K562 (cell line): Measurements from ENCODE around the gene NEMP1. TPM values are rescaled to one million over a fixed set of nuclear protein-coding genes. Genes with fewer than 3 reads are reported as not detected.
A peak's percentile ranks its signal among the peaks of the same experiment; 100 is the strongest.

Experiments
- CCAR2 ChIP-seq: fragments of 200-400 bp; formaldehyde crosslinking; IDR thresholded peaks from 2 replicates; pipeline ENCODE4 v1.6.1; 2017; ENCODE audit warnings: mild to moderate bottlenecking, low read depth, low read length
- HDAC6 ChIP-seq: IDR thresholded peaks from 2 replicates; pipeline ENCODE4 v1.6.1; 2012; ENCODE audit warnings: low read depth, mild to moderate bottlenecking, control low read depth, inconsistent platforms, low read length, moderate library complexity
- NFE2 ChIP-seq: IDR thresholded peaks from 2 replicates; pipeline ENCODE4 v1.6.1; 2014; ENCODE audit warnings: antibody characterized with exemption, low read depth
- TAL1 ChIP-seq: fragments of 450-650 bp; IDR thresholded peaks from 2 replicates; pipeline ENCODE4 v1.6.1; 2016; ENCODE audit warnings: mild to moderate bottlenecking
- WHSC1 ChIP-seq: IDR thresholded peaks from one replicate; pipeline ENCODE4 v1.6.1; 2012; ENCODE audit warnings: low read length, control low read depth, inconsistent platforms
- ZFX ChIP-seq: sonication (generic); formaldehyde crosslinking; IDR thresholded peaks from 2 replicates; pipeline ENCODE4 v1.8.0; 2022; ENCODE audit warnings: mild to moderate bottlenecking, missing genetic modification reagents, moderate library complexity
- polyA plus RNA-seq, 8 experiments: library from polyadenylated mRNA; depleted of rRNA in 4 of 8; stranded (reverse) in 5 of 8; unstranded in 3 of 8; fragments of >200 nt; fragmentation: Nextera tagmentation in 2 of 8; fragmentation: Illumina TruSeq in 1 of 8; extraction: Ambion mirVana in 2 of 8; extraction: Trizol in 1 of 8; gene quantifications; 2 replicates each; pipeline versions ENCODE4 v1.2.1 to v1.2.3, GENCODE V29; 2011 to 2014; ENCODE audit warnings: inconsistent platforms in 1 of 8, missing spikeins in 1 of 8
- total RNA-seq, 7 experiments: library from RNA; depleted of rRNA in 6 of 7; stranded (reverse); fragments of >200 nt in 6 of 7; fragmentation: Illumina TruSeq in 2 of 7; extraction: Trizol in 2 of 7; gene quantifications; 2 replicates each; pipeline versions ENCODE4 v1.2.1 to v1.2.3, GENCODE V29; 2011 to 2021; ENCODE audit warnings: low replicate concordance in 1 of 7
- TF ChIP-seq, protein P1 (sequence below): fragments of 450-650 bp; IDR thresholded peaks from 2 replicates; pipeline ENCODE4 v1.6.1; 2016; ENCODE audit warnings: antibody characterized with exemption
- TF ChIP-seq, protein P2 (sequence below): fragments of 450-650 bp; formaldehyde crosslinking; IDR thresholded peaks from 2 replicates; pipeline ENCODE4 v1.4.0; 2022; ENCODE audit warnings: mild to moderate bottlenecking, moderate library complexity
- TF ChIP-seq, protein P3 (sequence below): fragments of 250-450 bp; sonication (Bioruptor Pico); IDR thresholded peaks from 2 replicates; pipeline ENCODE4 v1.4.0; 2020; ENCODE audit warnings: mild to moderate bottlenecking, moderate library complexity
- TF ChIP-seq, protein P4 (sequence below): fragments of 200-400 bp; formaldehyde crosslinking; IDR thresholded peaks from 2 replicates; pipeline ENCODE4 v1.6.1; 2017; ENCODE audit warnings: mild to moderate bottlenecking, low read depth, low read length, moderate library complexity
- TF ChIP-seq, protein P5 (sequence below): sonication (generic); formaldehyde crosslinking; IDR thresholded peaks from 2 replicates; pipeline ENCODE4 v1.8.0; 2022; ENCODE audit warnings: missing genetic modification reagents, mild to moderate bottlenecking, borderline replicate concordance
- TF ChIP-seq, protein P6 (sequence below): fragments of 450-650 bp; formaldehyde crosslinking; IDR thresholded peaks from 2 replicates; pipeline ENCODE4 v1.4.0; 2020; ENCODE audit warnings: mild to moderate bottlenecking
- TF ChIP-seq, protein P7 (sequence below): sonication (generic); formaldehyde crosslinking; IDR thresholded peaks from 2 replicates; pipeline ENCODE4 v1.8.0; 2022; ENCODE audit warnings: mild to moderate bottlenecking, missing genetic modification reagents

The NEMP1 gene
- total and polyA plus RNA-seq, 9 of the 15 experiments (the other 6 are each of a cell fraction or from before 2014, with no cell fraction given) = 9.5 to 82.2 (median 41.2) TPM

DNA sequence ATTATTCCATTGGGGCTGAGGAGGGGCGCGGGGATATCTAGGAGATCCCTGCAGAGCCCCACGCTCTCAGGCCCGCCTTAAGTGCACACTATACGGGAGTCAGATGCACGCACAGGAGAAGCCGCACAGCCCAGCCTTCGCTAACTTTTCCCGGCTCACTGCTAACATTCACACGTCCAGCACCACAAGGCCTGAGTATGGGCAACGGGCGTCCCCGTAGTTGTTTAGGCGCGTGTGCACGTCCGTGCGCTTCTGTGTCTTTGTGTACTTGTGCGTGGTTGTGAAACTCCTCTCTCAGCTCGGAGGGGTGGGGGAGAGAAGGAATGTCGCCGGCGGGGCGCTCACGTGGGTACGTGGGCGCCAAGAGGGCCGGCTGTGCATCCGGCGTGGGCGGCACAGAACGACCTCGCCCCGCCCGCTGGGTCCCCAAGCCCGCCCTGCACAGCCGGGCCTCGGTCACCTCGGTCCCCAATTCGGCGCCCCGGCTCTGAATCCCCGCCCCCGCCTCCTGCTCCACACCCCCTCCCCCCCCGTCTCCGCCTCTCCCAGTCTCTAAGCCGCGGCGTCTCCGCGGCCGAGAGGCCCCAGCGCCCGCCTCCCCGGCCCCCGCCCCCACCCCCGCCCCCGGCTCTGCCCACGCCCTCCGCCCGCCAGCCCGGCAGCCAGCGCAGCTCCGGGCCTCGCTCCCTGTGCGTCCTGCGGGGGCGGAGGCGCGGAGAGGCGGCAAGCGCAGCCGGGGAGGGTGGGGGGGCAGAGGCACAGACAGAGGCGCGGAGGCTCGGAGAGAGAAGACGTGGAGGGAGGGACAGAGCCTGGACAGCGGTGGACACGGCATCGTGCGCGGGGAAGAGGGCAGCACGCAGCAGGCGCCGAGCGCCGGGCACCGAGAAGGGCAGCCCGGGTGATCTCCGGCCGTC lies 10.0 kb upstream of the NEMP1 start, which contains the start of gene NAB2 (continued):
- TF ChIP-seq, protein P1, sequence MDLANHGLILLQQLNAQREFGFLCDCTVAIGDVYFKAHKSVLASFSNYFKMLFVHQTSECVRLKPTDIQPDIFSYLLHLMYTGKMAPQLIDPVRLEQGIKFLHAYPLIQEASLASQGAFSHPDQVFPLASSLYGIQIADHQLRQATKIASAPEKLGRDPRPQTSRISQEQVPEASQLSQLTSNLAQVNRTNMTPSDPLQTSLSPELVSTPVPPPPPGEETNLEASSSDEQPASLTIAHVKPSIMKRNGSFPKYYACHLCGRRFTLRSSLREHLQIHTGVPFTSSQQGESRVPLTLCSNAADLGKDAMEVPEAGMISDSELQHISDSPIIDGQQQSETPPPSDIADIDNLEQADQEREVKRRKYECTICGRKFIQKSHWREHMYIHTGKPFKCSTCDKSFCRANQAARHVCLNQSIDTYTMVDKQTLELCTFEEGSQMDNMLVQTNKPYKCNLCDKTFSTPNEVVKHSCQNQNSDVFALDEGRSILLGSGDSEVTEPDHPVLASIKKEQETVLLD = no peak; the same call in 1 of the 2 replicates
- TF ChIP-seq ZFX (CRISPR knock-in tag) (peak; percentile 84), CCAR2 (no peak), TAL1 (no peak), HDAC6 (no peak), NFE2 (0 out of 2 replicates have a peak, but pooled peaks have one; percentile 21), WHSC1 (no peak)
- TF ChIP-seq, protein P2, sequence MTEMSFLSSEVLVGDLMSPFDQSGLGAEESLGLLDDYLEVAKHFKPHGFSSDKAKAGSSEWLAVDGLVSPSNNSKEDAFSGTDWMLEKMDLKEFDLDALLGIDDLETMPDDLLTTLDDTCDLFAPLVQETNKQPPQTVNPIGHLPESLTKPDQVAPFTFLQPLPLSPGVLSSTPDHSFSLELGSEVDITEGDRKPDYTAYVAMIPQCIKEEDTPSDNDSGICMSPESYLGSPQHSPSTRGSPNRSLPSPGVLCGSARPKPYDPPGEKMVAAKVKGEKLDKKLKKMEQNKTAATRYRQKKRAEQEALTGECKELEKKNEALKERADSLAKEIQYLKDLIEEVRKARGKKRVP (CRISPR knock-in tag) = no peak
- TF ChIP-seq, protein P3, sequence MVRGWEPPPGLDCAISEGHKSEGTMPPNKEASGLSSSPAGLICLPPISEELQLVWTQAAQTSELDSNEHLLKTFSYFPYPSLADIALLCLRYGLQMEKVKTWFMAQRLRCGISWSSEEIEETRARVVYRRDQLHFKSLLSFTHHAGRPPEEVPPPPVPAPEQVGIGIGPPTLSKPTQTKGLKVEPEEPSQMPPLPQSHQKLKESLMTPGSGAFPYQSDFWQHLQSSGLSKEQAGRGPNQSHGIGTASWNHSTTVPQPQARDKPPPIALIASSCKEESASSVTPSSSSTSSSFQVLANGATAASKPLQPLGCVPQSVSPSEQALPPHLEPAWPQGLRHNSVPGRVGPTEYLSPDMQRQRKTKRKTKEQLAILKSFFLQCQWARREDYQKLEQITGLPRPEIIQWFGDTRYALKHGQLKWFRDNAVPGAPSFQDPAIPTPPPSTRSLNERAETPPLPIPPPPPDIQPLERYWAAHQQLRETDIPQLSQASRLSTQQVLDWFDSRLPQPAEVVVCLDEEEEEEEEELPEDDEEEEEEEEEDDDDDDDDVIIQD (CRISPR knock-in tag) = peak; percentile 32; the same call in 1 of the 2 replicates
- TF ChIP-seq, protein P4, sequence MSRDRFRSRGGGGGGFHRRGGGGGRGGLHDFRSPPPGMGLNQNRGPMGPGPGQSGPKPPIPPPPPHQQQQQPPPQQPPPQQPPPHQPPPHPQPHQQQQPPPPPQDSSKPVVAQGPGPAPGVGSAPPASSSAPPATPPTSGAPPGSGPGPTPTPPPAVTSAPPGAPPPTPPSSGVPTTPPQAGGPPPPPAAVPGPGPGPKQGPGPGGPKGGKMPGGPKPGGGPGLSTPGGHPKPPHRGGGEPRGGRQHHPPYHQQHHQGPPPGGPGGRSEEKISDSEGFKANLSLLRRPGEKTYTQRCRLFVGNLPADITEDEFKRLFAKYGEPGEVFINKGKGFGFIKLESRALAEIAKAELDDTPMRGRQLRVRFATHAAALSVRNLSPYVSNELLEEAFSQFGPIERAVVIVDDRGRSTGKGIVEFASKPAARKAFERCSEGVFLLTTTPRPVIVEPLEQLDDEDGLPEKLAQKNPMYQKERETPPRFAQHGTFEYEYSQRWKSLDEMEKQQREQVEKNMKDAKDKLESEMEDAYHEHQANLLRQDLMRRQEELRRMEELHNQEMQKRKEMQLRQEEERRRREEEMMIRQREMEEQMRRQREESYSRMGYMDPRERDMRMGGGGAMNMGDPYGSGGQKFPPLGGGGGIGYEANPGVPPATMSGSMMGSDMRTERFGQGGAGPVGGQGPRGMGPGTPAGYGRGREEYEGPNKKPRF = no peak
- TF ChIP-seq, protein P5, sequence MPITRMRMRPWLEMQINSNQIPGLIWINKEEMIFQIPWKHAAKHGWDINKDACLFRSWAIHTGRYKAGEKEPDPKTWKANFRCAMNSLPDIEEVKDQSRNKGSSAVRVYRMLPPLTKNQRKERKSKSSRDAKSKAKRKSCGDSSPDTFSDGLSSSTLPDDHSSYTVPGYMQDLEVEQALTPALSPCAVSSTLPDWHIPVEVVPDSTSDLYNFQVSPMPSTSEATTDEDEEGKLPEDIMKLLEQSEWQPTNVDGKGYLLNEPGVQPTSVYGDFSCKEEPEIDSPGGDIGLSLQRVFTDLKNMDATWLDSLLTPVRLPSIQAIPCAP (CRISPR knock-in tag) = no peak
- TF ChIP-seq, protein P6, sequence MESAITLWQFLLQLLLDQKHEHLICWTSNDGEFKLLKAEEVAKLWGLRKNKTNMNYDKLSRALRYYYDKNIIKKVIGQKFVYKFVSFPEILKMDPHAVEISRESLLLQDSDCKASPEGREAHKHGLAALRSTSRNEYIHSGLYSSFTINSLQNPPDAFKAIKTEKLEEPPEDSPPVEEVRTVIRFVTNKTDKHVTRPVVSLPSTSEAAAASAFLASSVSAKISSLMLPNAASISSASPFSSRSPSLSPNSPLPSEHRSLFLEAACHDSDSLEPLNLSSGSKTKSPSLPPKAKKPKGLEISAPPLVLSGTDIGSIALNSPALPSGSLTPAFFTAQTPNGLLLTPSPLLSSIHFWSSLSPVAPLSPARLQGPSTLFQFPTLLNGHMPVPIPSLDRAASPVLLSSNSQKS (CRISPR knock-in tag) = no peak
- TF ChIP-seq, protein P7, sequence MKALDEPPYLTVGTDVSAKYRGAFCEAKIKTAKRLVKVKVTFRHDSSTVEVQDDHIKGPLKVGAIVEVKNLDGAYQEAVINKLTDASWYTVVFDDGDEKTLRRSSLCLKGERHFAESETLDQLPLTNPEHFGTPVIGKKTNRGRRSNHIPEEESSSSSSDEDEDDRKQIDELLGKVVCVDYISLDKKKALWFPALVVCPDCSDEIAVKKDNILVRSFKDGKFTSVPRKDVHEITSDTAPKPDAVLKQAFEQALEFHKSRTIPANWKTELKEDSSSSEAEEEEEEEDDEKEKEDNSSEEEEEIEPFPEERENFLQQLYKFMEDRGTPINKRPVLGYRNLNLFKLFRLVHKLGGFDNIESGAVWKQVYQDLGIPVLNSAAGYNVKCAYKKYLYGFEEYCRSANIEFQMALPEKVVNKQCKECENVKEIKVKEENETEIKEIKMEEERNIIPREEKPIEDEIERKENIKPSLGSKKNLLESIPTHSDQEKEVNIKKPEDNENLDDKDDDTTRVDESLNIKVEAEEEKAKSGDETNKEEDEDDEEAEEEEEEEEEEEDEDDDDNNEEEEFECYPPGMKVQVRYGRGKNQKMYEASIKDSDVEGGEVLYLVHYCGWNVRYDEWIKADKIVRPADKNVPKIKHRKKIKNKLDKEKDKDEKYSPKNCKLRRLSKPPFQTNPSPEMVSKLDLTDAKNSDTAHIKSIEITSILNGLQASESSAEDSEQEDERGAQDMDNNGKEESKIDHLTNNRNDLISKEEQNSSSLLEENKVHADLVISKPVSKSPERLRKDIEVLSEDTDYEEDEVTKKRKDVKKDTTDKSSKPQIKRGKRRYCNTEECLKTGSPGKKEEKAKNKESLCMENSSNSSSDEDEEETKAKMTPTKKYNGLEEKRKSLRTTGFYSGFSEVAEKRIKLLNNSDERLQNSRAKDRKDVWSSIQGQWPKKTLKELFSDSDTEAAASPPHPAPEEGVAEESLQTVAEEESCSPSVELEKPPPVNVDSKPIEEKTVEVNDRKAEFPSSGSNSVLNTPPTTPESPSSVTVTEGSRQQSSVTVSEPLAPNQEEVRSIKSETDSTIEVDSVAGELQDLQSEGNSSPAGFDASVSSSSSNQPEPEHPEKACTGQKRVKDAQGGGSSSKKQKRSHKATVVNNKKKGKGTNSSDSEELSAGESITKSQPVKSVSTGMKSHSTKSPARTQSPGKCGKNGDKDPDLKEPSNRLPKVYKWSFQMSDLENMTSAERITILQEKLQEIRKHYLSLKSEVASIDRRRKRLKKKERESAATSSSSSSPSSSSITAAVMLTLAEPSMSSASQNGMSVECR = peak; percentile 51
